ENCODE measurements around the gene AP1G2.

- TF ChIP-seq EZH2 (IDR thresholded peaks at IDR 0.05) (no peak), POLR2AphosphoS5 (IDR thresholded peaks at IDR 0.05; ENCODE audit: borderline replicate concordance, low read depth, low read length) (no peak)
These were observed 42.6 kb downstream of the AP1G2 start for GRCh38 chr14:23524954-23525353.
